ENCODE measurements around the gene BEX3.

- TF ChIP-seq CTCF (IDR thresholded peaks at IDR 0.05) = no peak
- TF ChIP-seq POLR2A (IDR thresholded peaks at IDR 0.05) = no peak
Observed at GRCh38 chrX:103396660-103397059, 20.3 kb downstream of the BEX3 start.
